ENCODE data around the gene TEKT1. TPM values are rescaled to one million over a fixed set of nuclear protein-coding genes. Genes with fewer than 3 reads are reported as not detected.
"Not testable (repeated sequence)": the region's sequence is repeated elsewhere in the genome, so short reads cannot be mapped to it uniquely, and the experiment has no call there.

The TEKT1 gene
- total RNA-seq = not detected

GRCh38 chr17:6831661-6832263, at the start of gene TEKT1:
Gene TEKT1, minus strand, starts transcription at chr17:6831729. Its CDS starts 1,353 bp downstream, at chr17:6830376.
- DNase-seq (ENCODE audit: low spot score) (peak; percentile 89), ATAC-seq (peak; percentile 99)

GRCh38 chr17:6879221-6879975, 47.9 kb upstream of the TEKT1 start:
- not testable (repeated sequence) for DNase-seq (ENCODE audit: low spot score); ATAC-seq

- not testable (repeated sequence) for ATAC-seq; DNase-seq (ENCODE audit: low spot score)
Observed at GRCh38 chr17:6875276-6875675, 43.7 kb upstream of the TEKT1 start.

- no peak for ATAC-seq
- DNase-seq (ENCODE audit: low spot score) = no peak
Observed at GRCh38 chr17:6872936-6873335, 41.4 kb upstream of the TEKT1 start.

- no peak for DNase-seq (ENCODE audit: low spot score)
- no peak for ATAC-seq
Observed at GRCh38 chr17:6870841-6871240, 39.3 kb upstream of the TEKT1 start.

GRCh38 chr17:6868582-6868981, 37.1 kb upstream of the TEKT1 start:
- DNase-seq (ENCODE audit: low spot score) (no peak), ATAC-seq (no peak)

- ATAC-seq (no peak), DNase-seq (ENCODE audit: low spot score) (no peak)
Observed at GRCh38 chr17:6867849-6868248, 36.3 kb upstream of the TEKT1 start.

- peak; percentile 81 for ATAC-seq
- DNase-seq (ENCODE audit: low spot score) = no peak
Observed at GRCh38 chr17:6862825-6863224, 31.3 kb upstream of the TEKT1 start.

- no peak for DNase-seq (ENCODE audit: low spot score)
- ATAC-seq = no peak
Observed at GRCh38 chr17:6862122-6862521, 30.6 kb upstream of the TEKT1 start.

- peak; percentile 75 for ATAC-seq
- DNase-seq (ENCODE audit: low spot score) = no peak
Observed at GRCh38 chr17:6857904-6858303, 26.4 kb upstream of the TEKT1 start.

- ATAC-seq (no peak), DNase-seq (ENCODE audit: low spot score) (no peak)
Observed at GRCh38 chr17:6857336-6857735, 25.8 kb upstream of the TEKT1 start.

GRCh38 chr17:6856051-6856450, 24.5 kb upstream of the TEKT1 start:
- no peak for ATAC-seq
- no peak for DNase-seq (ENCODE audit: low spot score)

- DNase-seq (ENCODE audit: low spot score) (peak; percentile 50), ATAC-seq (peak; percentile 89)
Observed at GRCh38 chr17:6853764-6854442, 22.4 kb upstream of the TEKT1 start.

GRCh38 chr17:6848545-6849179, 17.1 kb upstream of the TEKT1 start:
- not testable (repeated sequence) for DNase-seq (ENCODE audit: low spot score); ATAC-seq

- not testable (repeated sequence) for DNase-seq (ENCODE audit: low spot score); ATAC-seq
Observed at GRCh38 chr17:6846138-6846537, 14.6 kb upstream of the TEKT1 start.

- not testable (repeated sequence) for ATAC-seq; DNase-seq (ENCODE audit: low spot score)
Observed at GRCh38 chr17:6844406-6844805, 12.9 kb upstream of the TEKT1 start.

- no peak for DNase-seq (ENCODE audit: low spot score)
- peak; percentile 85 for ATAC-seq
Observed at GRCh38 chr17:6843241-6843880, 11.8 kb upstream of the TEKT1 start.

GRCh38 chr17:6841769-6842168, 10.2 kb upstream of the TEKT1 start:
- ATAC-seq = not testable (repeated sequence)

GRCh38 chr17:6830383-6830986, 1.0 kb downstream of the TEKT1 start:
- no peak for DNase-seq (ENCODE audit: low spot score)
- no peak for ATAC-seq

More at GRCh38 chr17:6841769-6842168, 10.2 kb upstream of the TEKT1 start:
- not testable (repeated sequence) for DNase-seq (ENCODE audit: low spot score)

- ATAC-seq = peak; percentile 72
- DNase-seq (ENCODE audit: low spot score) = no peak
Observed at GRCh38 chr17:6823011-6823442, 8.5 kb downstream of the TEKT1 start.
